Mammary microvascular endothelial cell (primary cell): Measurements from ENCODE around the gene CAMKMT. TPM values are rescaled to one million over a fixed set of nuclear protein-coding genes. Genes with fewer than 3 reads are reported as not detected.

ENCODE experiments used
- total RNA-seq: library from RNA; depleted of rRNA; stranded (reverse); fragments of >200 nt; gene quantifications from 2 replicates; pipeline ENCODE4 v1.2.3, GENCODE V29; 2015

Gene CAMKMT
- total RNA-seq, result 2.5 and 3.8 TPM in 2 replicates

GRCh38 chr2:44361330-44362206 is at the start of gene CAMKMT, which contains the start of gene PREPL:
Gene CAMKMT, plus strand, starts transcription at chr2:44361947.
Gene PREPL, minus strand, starts transcription at chr2:44361494. Its CDS starts 15,152 bp downstream, at chr2:44346342.

Other genes with a start within 250 kb of the CAMKMT start
- gene PPM1B, start 193.1 kb upstream of the CAMKMT start, total RNA-seq, result 6.7 and 9.8 TPM in 2 replicates
- gene SLC3A1, start 86.5 kb upstream of the CAMKMT start, total RNA-seq, result not detected in 2 replicates
- 23.8 and 24.1 TPM in 2 replicates for gene PREPL, start 453 bp upstream of the CAMKMT start, total RNA-seq